ENCODE data around the gene MTF1.

MTF1 gene

GRCh38 chr1:37767488-37767887, 91.9 kb downstream of the MTF1 start:
- DNase-seq (ENCODE audit: low spot score), result no peak
- no peak overlapping the region for H3K27ac ChIP-seq
- ChIA-PET POLR2A (ENCODE audit: low non-redundant PET) (no interaction called here), CTCF (no interaction called here)
- TF ChIP-seq, protein P1, sequence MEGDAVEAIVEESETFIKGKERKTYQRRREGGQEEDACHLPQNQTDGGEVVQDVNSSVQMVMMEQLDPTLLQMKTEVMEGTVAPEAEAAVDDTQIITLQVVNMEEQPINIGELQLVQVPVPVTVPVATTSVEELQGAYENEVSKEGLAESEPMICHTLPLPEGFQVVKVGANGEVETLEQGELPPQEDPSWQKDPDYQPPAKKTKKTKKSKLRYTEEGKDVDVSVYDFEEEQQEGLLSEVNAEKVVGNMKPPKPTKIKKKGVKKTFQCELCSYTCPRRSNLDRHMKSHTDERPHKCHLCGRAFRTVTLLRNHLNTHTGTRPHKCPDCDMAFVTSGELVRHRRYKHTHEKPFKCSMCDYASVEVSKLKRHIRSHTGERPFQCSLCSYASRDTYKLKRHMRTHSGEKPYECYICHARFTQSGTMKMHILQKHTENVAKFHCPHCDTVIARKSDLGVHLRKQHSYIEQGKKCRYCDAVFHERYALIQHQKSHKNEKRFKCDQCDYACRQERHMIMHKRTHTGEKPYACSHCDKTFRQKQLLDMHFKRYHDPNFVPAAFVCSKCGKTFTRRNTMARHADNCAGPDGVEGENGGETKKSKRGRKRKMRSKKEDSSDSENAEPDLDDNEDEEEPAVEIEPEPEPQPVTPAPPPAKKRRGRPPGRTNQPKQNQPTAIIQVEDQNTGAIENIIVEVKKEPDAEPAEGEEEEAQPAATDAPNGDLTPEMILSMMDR (conservative IDR thresholded peaks at IDR 0.05; ENCODE audit: low read depth), result no peak

DNA sequence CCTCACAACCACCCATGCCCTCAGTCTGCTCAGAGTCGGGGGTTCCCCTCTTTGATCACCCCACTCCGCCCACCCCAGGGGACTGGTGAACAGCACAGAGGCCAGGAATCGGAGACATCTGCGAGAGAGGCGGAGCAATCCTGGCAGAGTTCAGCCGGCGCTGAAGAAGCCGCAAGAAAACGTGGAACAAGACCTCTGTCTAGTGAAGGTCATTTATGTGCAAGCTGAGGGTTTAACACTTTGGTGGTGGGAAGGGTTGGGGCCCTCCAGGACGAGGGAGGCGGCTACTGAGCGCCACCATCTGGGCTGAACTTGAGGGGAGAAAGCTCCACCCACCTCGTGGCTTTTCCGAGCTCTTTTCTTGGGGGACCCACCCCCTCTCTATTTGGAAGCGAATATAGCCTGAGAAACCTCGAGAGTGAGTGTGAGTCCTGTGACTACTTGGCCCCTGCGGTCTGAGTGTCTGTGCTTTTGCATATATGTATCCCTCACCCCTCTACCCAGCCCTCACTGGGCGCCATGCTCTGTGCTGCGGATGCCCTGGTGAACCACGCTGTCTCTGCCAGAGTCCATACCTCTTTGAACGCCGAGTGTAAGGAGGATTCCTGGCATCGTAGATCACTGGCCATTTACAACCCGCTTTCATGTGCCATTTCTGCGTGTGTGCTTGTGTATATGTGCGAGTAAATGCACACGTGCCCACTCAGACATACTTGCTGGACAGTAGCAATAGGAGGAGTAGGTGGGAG, 93.3 kb downstream of the MTF1 start:
- no peak overlapping the region for H3K27ac ChIP-seq
- ChIA-PET POLR2A (ENCODE audit: low non-redundant PET) (no interaction called here), CTCF (interaction anchor here (0.5 kb wide), 1 partner anchor 163 kb away, joined by 3 read pairs; no protein-coding TSS in a partner anchor)
- no peak for DNase-seq (ENCODE audit: low spot score)
- TF ChIP-seq, protein P1 (conservative IDR thresholded peaks at IDR 0.05; ENCODE audit: low read depth), result no peak

DNA sequence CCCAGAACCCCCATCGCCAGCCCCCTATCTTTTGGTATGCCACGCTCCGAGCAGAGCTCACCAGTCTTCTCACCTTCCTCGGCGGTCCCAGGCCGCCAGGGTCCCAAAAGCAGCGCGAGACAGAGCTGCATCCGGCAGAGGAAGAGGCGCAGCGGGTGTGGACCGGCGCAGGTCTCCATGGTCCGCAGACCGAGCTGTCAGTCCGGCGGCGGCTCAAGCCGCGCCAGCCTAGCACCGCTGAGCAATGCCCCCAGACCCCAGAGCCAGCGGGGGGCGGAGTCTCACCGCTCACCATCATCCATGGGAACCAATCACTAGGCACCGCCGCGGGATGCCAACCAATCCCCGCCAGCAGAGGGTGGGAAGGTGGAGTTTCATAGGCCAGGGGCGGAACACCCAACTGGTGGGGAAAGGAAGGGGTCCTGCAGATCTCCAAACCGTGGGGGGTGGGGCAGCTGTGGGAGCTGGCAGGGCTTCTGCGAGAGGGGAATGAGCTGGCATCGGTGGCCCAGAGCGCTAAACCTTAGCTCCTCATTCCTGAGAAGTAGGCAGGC, 94.4 kb downstream of the MTF1 start, which contains the start of gene EPHA10:
TSS of gene EPHA10 (minus strand) at position 233 of the 554 bp plus-strand sequence. CDS start at position 179, 54 bp downstream.
- no peak for DNase-seq (ENCODE audit: low spot score)
- TF ChIP-seq, protein P1 (conservative IDR thresholded peaks at IDR 0.05; ENCODE audit: low read depth), result no peak
- CTCF ChIA-PET, result interaction anchor here (0.7 to 0.9 kb wide), 2 partner anchors 49 to 56 kb away, joined by 3 to 4 read pairs; no protein-coding TSS in a partner anchor
- no peak within 1 kb of the TSS for H3K27ac ChIP-seq
- POLR2A ChIA-PET (ENCODE audit: low non-redundant PET), result no interaction called here

- TF ChIP-seq, protein P1 (conservative IDR thresholded peaks at IDR 0.05; ENCODE audit: low read depth), result no peak
- no peak overlapping the region for H3K27ac ChIP-seq
- POLR2A ChIA-PET (ENCODE audit: low non-redundant PET), result no interaction called here
- peak; percentile 63 for DNase-seq (ENCODE audit: low spot score)
- CTCF ChIA-PET, result no interaction called here
Observed at GRCh38 chr1:37764414-37764825, 95.0 kb downstream of the MTF1 start.

- no peak overlapping the region for H3K27ac ChIP-seq
- ChIA-PET POLR2A (ENCODE audit: low non-redundant PET) (no interaction called here), CTCF (interaction anchor here (1.5 kb wide), 1 partner anchor 13 kb away, joined by 3 read pairs; no protein-coding TSS in a partner anchor)
- TF ChIP-seq, protein P1 (conservative IDR thresholded peaks at IDR 0.05; ENCODE audit: low read depth), result no peak
- no peak for DNase-seq (ENCODE audit: low spot score)
Observed at GRCh38 chr1:37763791-37764413, 95.5 kb downstream of the MTF1 start.

DNA sequence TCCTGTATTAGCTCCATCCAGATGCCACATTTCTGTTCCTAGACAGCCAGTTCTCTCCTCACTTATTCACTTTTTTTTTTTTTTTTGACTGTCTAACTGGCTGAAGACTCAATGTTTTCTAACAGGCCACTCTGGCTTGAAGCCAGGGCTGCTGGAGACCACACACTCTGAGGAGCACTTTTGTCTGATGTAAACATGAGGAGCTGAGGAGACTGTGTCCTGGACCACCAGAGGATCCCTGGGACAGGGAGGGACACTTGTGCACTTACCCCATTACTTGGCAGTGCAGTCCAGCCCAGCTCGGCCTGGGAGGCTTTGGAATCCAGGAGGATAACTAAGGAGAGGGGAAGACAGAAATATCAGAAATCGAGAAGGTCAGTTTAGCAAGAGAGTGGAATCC, 96.9 kb downstream of the MTF1 start:
- H3K27ac ChIP-seq, result no peak overlapping the region
- ChIA-PET CTCF (interaction anchor here (0.6 to 1.5 kb wide), 2 partner anchors 14 to 1246 kb away, joined by 3 to 4 read pairs; no protein-coding TSS in a partner anchor), POLR2A (ENCODE audit: low non-redundant PET) (no interaction called here)
- DNase-seq (ENCODE audit: low spot score), result no peak
- TF ChIP-seq, protein P1 (conservative IDR thresholded peaks at IDR 0.05; ENCODE audit: low read depth), result no peak

Measured in RWPE1 (cell line).